WERI-Rb-1 (cell line): ENCODE results near the gene PRPF18.

Source experiments
- DNase-seq: peaks from one replicate; pipeline ENCODE4 v3.0.0-alpha.2; 2020
- H3K27ac ChIP-seq: fragments of 250-450 bp; sonication (Bioruptor Pico); 2 replicates; pipeline ENCODE4 v1.5.1; 2020; ENCODE audit warnings: mild to moderate bottlenecking, moderate library complexity
- H3K27me3 ChIP-seq: fragments of 250-450 bp; sonication (Bioruptor Pico); 2 replicates; pipeline ENCODE4 v1.5.1; 2021; ENCODE audit warnings: mild to moderate bottlenecking, low read depth, moderate library complexity; ENCODE audit not compliant: insufficient read depth, severe bottlenecking
- H3K36me3 ChIP-seq: fragments of 250-450 bp; sonication (Bioruptor Pico); 2 replicates; pipeline ENCODE4 v1.5.1; 2020; ENCODE audit warnings: mild to moderate bottlenecking, moderate library complexity
- H3K4me3 ChIP-seq: 2 replicates; pipeline ENCODE4 v1.5.1; 2011; ENCODE audit warnings: low read depth, mild to moderate bottlenecking, control low read depth, low read length
- H3K9me3 ChIP-seq: fragments of 250-450 bp; sonication (Bioruptor Pico); 2 replicates; pipeline ENCODE4 v1.5.1; 2021; ENCODE audit warnings: mild to moderate bottlenecking, moderate library complexity; ENCODE audit not compliant: severe bottlenecking
- TF ChIP-seq, protein P1 (sequence below): IDR thresholded peaks from 2 replicates; pipeline ENCODE4 v1.5.1; 2011; ENCODE audit warnings: low read depth, mild to moderate bottlenecking, control low read depth, inconsistent platforms, low read length

PRPF18 gene

DNA sequence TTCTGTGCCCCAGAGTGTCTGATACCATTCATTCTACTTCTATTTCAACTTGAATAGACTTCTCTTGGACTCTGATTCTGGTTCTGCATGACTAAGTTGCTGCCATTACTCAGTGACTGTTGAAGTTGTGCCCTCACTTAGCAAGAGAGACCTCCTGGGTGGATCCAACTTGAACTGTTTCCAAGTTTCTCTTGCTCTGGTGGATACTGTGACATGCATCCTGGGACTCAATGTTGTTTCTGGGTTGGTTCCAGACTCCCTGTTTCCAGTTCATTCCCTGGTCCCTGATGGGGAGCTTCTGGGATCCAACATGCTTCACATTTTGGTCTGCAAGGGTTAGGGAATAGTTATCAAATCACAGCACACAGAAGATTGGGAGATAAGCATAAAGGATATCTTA lies 26.2 kb upstream of the PRPF18 start:
- Histone ChIP-seq H3K36me3 (no peaks in the 10 kb centered on the region), H3K4me3 (no peak overlapping the region), H3K9me3 (no peaks in the 10 kb centered on the region), H3K27ac (no peak overlapping the region), H3K27me3 (no peaks in the 10 kb centered on the region)
- DNase-seq: no peak
- TF ChIP-seq, protein P1, sequence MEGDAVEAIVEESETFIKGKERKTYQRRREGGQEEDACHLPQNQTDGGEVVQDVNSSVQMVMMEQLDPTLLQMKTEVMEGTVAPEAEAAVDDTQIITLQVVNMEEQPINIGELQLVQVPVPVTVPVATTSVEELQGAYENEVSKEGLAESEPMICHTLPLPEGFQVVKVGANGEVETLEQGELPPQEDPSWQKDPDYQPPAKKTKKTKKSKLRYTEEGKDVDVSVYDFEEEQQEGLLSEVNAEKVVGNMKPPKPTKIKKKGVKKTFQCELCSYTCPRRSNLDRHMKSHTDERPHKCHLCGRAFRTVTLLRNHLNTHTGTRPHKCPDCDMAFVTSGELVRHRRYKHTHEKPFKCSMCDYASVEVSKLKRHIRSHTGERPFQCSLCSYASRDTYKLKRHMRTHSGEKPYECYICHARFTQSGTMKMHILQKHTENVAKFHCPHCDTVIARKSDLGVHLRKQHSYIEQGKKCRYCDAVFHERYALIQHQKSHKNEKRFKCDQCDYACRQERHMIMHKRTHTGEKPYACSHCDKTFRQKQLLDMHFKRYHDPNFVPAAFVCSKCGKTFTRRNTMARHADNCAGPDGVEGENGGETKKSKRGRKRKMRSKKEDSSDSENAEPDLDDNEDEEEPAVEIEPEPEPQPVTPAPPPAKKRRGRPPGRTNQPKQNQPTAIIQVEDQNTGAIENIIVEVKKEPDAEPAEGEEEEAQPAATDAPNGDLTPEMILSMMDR: no peak

GRCh38 chr10:13563481-13564445 lies 23.0 kb upstream of the PRPF18 start:
- H3K27me3 ChIP-seq: no peaks in the 10 kb centered on the region
- no peak overlapping the region for H3K4me3 ChIP-seq
- H3K36me3 ChIP-seq: no peaks in the 10 kb centered on the region
- TF ChIP-seq, protein P1: no peak
- no peak overlapping the region for H3K27ac ChIP-seq
- no peak for DNase-seq
- no peaks in the 10 kb centered on the region for H3K9me3 ChIP-seq

DNA sequence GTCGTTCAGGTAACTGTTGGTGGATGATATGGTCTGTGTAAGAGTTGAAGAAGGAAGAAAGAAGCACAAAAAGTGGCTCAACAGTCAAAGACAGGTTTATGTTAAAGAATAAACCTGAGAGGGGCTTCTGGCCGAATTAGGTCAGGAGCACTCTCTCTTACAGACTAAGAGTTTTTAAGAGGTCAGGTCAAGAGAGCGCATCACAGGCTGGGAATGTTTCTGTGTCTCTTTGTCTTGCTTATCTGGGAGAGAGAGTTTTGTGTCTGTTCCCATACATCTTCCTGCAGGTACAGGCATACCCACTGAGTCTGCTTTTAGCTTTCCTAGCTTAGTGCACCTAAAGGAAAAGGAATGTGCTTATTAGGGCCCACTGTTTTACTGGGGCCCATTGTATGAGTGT lies 22.2 kb upstream of the PRPF18 start:
- H3K27ac ChIP-seq: no peak overlapping the region
- TF ChIP-seq, protein P1: no peak
- H3K27me3 ChIP-seq: no peaks in the 10 kb centered on the region
- DNase-seq: no peak
- H3K36me3 ChIP-seq: no peaks in the 10 kb centered on the region
- no peaks in the 10 kb centered on the region for H3K9me3 ChIP-seq
- no peak overlapping the region for H3K4me3 ChIP-seq

GRCh38 chr10:13567030-13567429 lies 19.7 kb upstream of the PRPF18 start:
- no peak for DNase-seq
- Histone ChIP-seq H3K4me3 (no peak overlapping the region), H3K9me3 (no peaks in the 10 kb centered on the region), H3K27ac (no peak overlapping the region), H3K27me3 (no peaks in the 10 kb centered on the region), H3K36me3 (no peaks in the 10 kb centered on the region)
- TF ChIP-seq, protein P1: no peak

DNA sequence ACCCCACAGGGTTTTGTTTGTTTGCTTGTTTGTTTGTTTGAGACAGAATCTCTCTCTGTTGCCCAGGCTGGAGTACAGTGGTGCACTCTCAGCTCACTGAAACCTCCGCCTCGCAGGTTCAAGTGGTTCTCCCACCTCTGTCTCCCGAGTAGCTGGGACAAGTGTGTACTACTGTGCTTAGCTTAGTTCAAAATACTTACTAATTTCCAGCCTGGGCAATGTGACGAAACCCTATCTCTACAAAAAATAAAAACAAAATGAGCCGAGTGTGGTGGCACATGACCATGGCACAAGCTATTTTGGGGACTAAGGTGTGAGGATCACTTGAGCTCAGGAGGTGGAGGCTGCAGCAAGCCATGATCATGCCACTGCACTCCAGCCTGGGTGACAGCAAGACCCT lies 15.2 kb upstream of the PRPF18 start:
- H3K9me3 ChIP-seq: no peaks in the 10 kb centered on the region
- DNase-seq: no peak
- TF ChIP-seq, protein P1: no peak
- H3K36me3 ChIP-seq: no peaks in the 10 kb centered on the region
- no peak overlapping the region for H3K27ac ChIP-seq
- no peak overlapping the region for H3K4me3 ChIP-seq
- H3K27me3 ChIP-seq: no peaks in the 10 kb centered on the region
